SKM-1 treated with dmso at 0.1 percent for 144 hours (cell line): ENCODE measurements around the gene SLC23A2.
"Not testable (repeated sequence)": the region's sequence is repeated elsewhere in the genome, so short reads cannot be mapped to it uniquely, and the experiment has no call there.

ENCODE experiments used
- DNase-seq: peaks from one replicate; lab custom pipeline; 2025; ENCODE audit not compliant: unreplicated experiment; lab: John Stamatoyannopoulos, UW

SLC23A2 gene

DNA sequence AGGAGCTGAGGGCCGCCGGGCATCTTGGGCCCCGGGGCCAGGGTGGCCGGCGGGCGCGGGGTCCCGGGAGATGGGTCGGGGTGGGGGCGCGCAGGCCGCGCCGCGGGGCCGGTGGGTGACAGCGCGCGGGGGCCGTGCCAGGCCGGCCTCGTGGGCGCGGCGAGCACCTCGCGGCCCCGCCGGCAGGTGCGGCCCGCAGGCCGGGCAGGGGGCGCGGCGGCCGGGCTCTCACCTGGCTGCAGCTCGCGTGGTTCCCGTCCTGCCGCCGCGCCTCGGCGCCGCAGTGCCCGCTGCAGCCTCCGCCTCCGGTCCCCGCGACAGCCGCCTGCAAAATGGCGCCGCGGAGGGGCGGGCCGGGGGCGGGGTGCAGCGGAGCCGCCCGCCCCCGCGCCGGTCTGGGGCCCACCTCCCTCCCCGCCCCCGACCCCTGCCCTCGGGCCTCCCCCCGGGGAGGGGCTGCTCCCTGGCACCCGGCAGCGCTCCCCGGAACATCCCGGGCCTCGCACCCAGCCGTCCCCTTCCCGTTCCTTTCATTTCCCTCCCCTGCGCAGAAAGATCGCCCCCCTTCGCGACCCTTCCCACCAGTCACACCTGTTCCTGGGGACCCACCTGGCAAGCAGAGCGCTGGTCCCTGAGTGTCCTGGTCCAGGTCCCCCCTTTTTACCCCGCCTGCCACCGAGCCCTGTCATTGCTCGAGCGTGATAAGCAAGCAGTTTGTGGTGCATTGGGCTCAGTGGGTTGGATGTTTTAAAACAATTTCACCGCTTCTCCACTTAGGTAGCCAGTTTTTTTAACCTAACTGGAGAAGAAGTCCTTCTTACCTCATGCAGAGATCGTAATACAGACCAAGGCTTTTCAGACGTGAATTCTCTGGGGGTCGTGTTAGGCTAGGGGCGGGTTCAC, at the start of gene SLC23A2:
TSS of gene SLC23A2 (minus strand) at position 337 of the 903 bp plus-strand sequence. CDS start 68,948 bp downstream, outside the sequence.
- peak; percentile 4 for DNase-seq

DNA sequence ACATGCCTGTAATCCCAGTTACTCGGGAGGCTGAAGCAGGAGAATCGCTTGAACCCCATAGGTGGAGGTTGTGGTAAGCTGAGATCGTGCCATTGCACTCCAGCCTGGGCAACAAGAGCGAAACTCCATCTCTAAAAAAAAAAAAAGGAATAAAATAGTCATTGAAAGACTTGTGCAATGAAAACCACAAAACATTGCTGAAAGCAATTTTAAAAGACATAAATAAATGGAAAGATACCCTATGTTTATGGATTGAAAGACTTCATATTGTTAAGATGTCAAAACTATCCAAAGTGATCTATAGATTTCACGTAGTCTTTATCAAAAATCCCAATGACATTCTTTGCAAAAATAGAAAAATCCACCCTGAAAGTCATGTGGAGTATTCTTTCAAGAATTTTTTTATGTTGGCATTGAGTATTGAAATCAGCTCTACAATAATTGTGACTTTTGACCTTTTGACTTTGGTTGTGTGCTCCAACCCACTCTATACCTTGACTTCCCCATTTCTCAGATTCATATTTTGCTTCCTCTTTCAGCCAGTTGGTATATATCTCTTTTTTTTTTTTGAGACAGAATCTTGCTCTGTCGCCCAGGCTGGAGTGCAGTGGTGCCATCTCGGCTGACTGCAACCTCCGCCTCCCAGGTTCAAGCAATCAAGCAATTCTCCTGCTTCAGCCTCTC, 45.5 kb upstream of the SLC23A2 start:
- peak; percentile 59 for DNase-seq

- DNase-seq, result no peak
These were observed 44.6 kb upstream of the SLC23A2 start for GRCh38 chr20:5045906-5046305.

DNA sequence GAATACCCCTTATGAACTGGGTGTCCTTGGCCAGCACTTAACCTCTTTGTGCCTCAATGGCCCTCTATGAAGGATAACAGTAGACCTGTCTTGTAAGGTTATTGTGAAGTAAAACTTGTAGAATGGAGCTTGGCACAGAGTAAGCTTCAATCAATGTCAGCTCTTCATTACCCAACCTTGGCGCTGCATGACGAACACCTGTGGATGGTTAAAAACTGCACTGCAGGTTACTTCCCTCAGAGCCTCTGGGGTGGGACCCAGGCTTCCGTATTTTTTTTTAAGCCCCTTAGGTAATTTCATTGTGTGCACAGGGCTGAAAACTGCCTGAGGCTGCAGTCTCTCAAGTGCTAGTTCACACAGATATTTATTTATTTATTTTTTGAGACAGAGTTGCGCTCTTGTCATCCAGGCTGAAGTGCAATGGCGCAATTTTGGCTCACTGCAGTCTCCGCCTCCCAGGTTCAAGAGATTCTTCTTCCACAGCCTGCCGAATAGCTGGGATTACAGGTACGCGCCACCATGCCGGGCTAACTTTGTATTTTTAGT, 42.8 kb upstream of the SLC23A2 start:
- no peak for DNase-seq

GRCh38 chr20:5041433-5041832, 40.1 kb upstream of the SLC23A2 start:
- no peak for DNase-seq

DNA sequence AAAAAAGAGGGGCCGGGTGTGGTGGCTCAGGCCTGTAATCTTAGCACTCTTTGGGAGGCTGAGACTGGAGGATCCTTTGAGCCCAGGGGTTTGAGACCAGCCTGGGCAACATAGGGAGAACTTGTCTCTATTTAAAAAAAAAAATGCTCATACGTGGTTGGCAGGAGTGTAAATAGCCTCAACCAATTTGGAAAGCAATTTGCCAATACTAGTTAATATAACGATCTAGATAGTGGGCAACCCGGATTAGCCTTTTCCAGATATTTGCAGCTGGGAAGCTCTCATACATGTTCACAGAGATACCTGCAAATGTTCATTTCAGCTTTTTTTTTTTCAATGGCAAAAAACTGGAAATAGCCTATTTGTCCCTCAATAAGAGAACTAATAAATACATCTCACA, 39.0 kb upstream of the SLC23A2 start:
- DNase-seq, result no peak

GRCh38 chr20:5039889-5040288, 38.6 kb upstream of the SLC23A2 start:
- DNase-seq, result no peak

GRCh38 chr20:5039255-5039657, 37.9 kb upstream of the SLC23A2 start:
- DNase-seq, result no peak

DNA sequence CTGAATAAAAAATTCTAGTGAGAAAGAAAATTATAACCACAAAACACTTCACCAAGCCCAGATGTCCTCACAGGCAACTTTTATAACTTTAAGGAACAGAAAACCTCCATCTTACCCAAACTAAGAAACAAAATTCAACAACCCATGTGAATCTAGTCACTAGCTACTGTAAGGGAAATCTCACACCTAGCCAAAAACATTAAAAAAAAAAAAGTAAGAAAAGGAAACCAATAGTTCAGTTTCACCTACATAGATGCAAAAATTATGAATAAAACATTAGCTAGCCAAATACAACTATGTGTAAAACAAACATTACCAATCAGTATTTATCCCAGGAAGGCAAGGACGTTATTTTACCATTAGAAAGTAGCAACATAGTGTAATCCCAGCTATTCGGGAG, 35.5 kb upstream of the SLC23A2 start:
- no peak for DNase-seq

DNA sequence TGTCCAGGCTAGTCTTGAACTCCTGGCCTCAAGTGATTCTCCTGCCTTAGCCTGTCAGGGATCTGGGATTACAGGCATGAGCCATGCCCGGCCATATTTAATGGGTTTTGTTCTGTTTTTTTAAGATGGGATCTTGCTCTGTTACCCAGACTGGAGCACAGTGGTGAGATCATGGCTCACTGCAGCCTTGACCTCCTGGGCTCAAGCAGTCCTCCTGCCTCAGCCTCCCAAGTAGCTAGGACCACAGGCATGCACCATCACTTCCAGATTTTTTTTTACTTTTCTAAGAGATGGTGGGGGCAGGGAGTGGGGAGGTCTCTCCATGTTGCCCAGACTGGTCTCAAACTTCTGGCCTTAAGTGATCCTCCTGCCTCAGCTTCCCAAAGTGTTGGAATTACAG, 34.2 kb upstream of the SLC23A2 start:
- DNase-seq, result not testable (repeated sequence)

GRCh38 chr20:5033566-5033965, 32.3 kb upstream of the SLC23A2 start:
- DNase-seq, result no peak

- DNase-seq, result not testable (repeated sequence)
These were observed 30.4 kb upstream of the SLC23A2 start for GRCh38 chr20:5031701-5032100.

GRCh38 chr20:5031206-5031557, 29.9 kb upstream of the SLC23A2 start:
- DNase-seq, result no peak

GRCh38 chr20:5030348-5031205, 29.3 kb upstream of the SLC23A2 start:
- no peak for DNase-seq

DNA sequence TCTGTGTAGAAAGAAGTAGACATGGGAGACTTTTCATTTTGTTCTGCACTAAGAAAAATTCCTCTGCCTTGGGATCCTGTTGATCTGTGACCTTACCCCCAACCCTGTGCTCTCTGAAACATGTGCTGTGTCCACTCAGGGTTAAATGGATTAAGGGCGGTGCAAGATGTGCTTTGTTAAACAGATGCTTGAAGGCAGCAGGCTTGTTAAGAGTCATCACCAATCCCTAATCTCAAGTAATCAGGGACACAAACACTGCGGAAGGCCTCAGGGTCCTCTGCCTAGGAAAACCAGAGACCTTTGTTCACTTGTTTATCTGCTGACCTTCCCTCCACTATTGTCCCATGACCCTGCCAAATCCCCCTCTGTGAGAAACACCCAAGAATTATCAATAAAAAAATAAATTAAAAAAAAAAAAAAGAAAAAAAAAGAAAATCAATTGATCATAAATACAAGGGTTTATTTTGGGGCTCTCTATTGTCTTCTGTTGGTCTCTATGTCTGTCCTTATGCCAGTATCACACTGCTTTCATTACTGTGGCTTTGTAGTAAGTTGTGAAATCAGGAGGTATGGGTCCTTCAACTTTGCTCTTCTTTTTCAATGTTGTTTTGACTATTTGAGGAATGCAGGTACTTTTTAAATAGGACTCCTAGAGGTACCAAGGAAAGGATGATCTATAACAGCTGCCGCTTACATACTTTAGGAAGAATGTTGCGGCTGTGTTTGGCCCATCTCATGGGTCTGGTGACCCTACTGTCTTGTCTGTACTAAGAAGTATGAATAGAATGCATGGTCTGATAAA, 27.1 kb upstream of the SLC23A2 start:
- DNase-seq, result not testable (repeated sequence)

DNA sequence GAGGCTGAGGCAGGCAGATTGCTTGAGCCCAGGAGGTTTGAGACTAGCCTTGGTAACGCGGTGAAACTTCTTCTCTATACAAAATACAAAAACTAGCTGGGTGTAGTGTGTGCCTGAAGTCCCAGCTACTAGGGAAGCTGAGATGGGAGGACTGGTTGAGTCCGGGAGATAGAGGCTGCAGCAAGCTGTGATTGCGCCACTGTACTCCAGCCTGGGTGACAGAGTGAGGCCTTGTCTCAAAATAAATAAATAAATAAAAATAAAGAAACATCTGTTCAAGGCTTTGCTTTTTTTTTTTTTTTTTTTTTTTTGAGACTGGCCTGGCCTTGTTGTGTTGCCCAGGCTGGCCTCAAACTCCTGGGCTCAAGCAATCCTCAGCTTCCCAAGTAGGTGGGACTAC, 23.7 kb upstream of the SLC23A2 start:
- no peak for DNase-seq

DNA sequence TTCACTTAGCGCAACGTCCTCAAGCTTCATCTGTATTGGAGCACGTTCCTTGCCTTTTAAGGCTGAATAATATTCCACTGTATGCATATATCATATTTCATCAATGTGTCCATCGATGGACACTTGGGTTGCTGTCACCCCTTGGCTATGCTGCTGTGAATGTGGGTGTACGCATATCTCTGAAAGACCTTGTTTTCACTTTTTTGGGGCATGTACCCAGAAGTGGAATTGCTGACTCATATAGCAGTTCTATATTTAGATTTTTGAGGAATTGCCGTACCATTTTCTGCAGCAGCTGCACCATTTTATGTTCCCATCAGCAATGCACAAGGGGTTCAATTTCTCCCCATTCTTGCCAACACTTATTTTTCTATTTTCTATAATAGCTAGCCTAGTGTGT, 22.8 kb upstream of the SLC23A2 start:
- DNase-seq, result no peak

- DNase-seq, result not testable (repeated sequence)
These were observed 21.9 kb upstream of the SLC23A2 start for GRCh38 chr20:5023171-5023570.

- no peak for DNase-seq
These were observed 19.4 kb upstream of the SLC23A2 start for GRCh38 chr20:5020760-5021159.
